Pancreas (tissue), 10 donors: Measurements from ENCODE around the gene TIAM1. TPM values are rescaled to one million over a fixed set of nuclear protein-coding genes. Genes with fewer than 3 reads are reported as not detected.

Experiments used
- ATAC-seq, 4 donors: fragments of 200-7000 bp; cut with Tn5 transposase; one replicate each; pipeline versions ENCODE4 v1.8.0 to v1.9.1; 2020; ENCODE audit warnings: mild to moderate bottlenecking in 4 of 4, moderate library complexity in 4 of 4
- DNase-seq, 6 donors: peaks; one replicate each; pipeline ENCODE4 v3.0.0-alpha.2; 2020
- FAIRE-seq: peaks from 2 replicates; lab custom pipeline; 2012; peaks lifted over from hg19 to GRCh38; lab: Jason Lieb, UNC
- H3K27ac ChIP-seq, 4 donors: fragments of 200-600 bp; sonication (generic); 1 replicate in 3 of 4; 2 replicates in 1 of 4; pipeline versions ENCODE4 v1.5.0 to v1.8.0; 2020
- H3K27me3 ChIP-seq, 4 donors: fragments of 200-600 bp; one replicate each; pipeline ENCODE4 v1.8.0; 2021
- H3K36me3 ChIP-seq, 3 donors: fragments of 200-600 bp; sonication (generic) in 1 of 3; one replicate each; pipeline versions ENCODE4 v1.5.0 to v1.8.0; 2020 to 2021
- H3K4me1 ChIP-seq, 3 donors: fragments of 200-600 bp; one replicate each; pipeline ENCODE4 v1.8.0; 2021
- H3K4me3 ChIP-seq, 4 donors: fragments of 200-600 bp; sonication (generic) in 2 of 4; one replicate each; pipeline versions ENCODE4 v1.5.0 to v1.8.0; 2020 to 2021
- H3K9me3 ChIP-seq, 4 donors: fragments of 200-600 bp; one replicate each; pipeline ENCODE4 v1.8.0; 2021
- CTCF ChIP-seq, 4 donors: fragments of 200-600 bp; sonication (generic) in 3 of 4; IDR thresholded peaks; one replicate each; pipeline versions ENCODE4 v1.5.0 to v1.8.0; 2021; ENCODE audit warnings: antibody characterized with exemption in 4 of 4
- WGBS, 2 donors: extraction: QIAGEN DNeasy Blood & Tissue Kit; methylation state at CpG; one replicate each; pipeline ENCODE4 v1.1.7; 2013; 5-methylcytosine and 5-hydroxymethylcytosine counted together
- intact Hi-C, 3 donors: fragments of 100-400 bp; cut with DNase I; formaldehyde crosslinking; loops; one replicate each; pipeline versions ENCODE4 v1.11.1 to v1.14.2; 2022
- polyA plus RNA-seq, 2 donors: library from polyadenylated mRNA; stranded (reverse); fragments of 200-250 nt; gene quantifications; one replicate each; pipeline ENCODE4 v1.2.3, GENCODE V29; 2013
- total RNA-seq, 6 donors: library from RNA; stranded (reverse); fragmentation: NEBNext Ultra II Directional in 4 of 6; extraction: Animal tissue kit (Norgen Biotek cat#: 25700) in 4 of 6; gene quantifications; one replicate each; pipeline versions ENCODE4 v1.2.1 to v1.2.4, GENCODE V29; 2021 to 2023
- donor health status: healthy with polysubstance abuse.
- donor health status: DM: no; HTN: no; CAD: no; lungs with moderate emphysema.
- donor health status: DM: no; HTN: no; CAD: no.
- donor health status: control.
- donor health status: control.
- donor health status: Bipolar disorder and iron deficiency.
- donor health status: DM: yes; HTN: yes; CAD: no.
- donor health status: DM: no; HTN: no; CAD: no.
- donor health status: DM: no; HTN: no; CAD: no.
- donor health status: DM: yes; HTN: yes; CAD: no.

TIAM1 gene
- total and polyA plus RNA-seq, 8 donors, result 1.7 to 7.7 (median 4.0) TPM

GRCh38 chr21:31354604-31355443 is 10.8 kb upstream of the TIAM1 start:
- DNase-seq (peak in 1 of 6 donors; percentile 28), ATAC-seq (peak in 3 of 4 donors; percentile 44 to 80 (median 73)), FAIRE-seq (no peak)
- H3K36me3 ChIP-seq, result no peaks in the 10 kb centered on the region
- H3K4me1 ChIP-seq, result no peaks in the 10 kb centered on the region
- intact Hi-C loops, result no loop called here
- peak overlapping the region in 1 of 4 donors; percentile 8 for H3K27ac ChIP-seq
- no peak for TF ChIP-seq CTCF (IDR thresholded peaks at IDR 0.05)
- no peaks in the 10 kb centered on the region for H3K27me3 ChIP-seq
- H3K9me3 ChIP-seq, result no peaks in the 10 kb centered on the region
- no peak overlapping the region for H3K4me3 ChIP-seq
- WGBS, 2 donors, result 52% methylated on average over 10 of the region's 10 CpGs

DNA sequence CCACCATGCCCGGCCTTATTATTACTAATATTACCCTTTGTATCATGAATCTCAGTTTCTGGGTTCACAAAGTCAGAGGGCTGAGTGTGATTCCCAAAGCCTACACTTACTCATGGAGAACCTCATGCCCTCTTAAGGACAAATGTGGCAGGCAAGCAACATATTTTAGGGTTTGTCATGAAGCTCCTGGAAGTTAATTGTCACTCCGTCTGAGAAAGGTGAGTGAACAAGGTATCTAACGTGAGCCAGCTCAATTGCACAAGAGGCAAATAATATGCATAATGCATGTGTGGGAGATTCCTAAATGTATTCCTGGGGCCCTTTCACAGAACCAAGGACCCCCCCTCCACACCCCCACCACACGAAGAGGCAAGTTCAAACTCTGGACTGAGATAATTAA is 10.1 kb upstream of the TIAM1 start:
- DNase-seq (no peak), FAIRE-seq (no peak), ATAC-seq (peak in 1 of 4 donors; percentile 28)
- Histone ChIP-seq H3K36me3 (no peaks in the 10 kb centered on the region), H3K9me3 (no peaks in the 10 kb centered on the region), H3K4me1 (no peaks in the 10 kb centered on the region), H3K27me3 (no peaks in the 10 kb centered on the region), H3K27ac (no peak overlapping the region), H3K4me3 (no peak overlapping the region)
- WGBS, 2 donors, result 53 to 70% methylated on average over 4 of the region's 4 CpGs
- intact Hi-C loops, result no loop called here
- TF ChIP-seq CTCF (IDR thresholded peaks at IDR 0.05), result no peak

DNA sequence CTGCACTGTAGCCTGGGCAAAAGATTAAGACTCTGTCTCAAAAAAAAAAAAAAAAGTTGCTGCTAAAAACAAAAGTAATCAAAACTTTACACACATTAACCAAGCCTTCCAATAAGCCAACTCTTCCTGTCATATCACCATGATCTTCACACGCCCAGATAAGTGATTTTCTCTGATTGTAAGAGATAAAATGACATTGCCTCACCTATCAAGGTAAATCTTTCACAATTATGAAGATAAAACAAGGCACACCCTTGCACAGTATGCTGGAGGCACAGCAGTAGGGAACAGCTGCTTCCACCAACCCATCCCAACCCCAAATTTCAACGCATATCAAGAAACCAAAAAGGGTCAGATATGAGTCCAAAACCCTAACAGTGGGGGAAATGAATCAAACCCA is 8.8 kb upstream of the TIAM1 start:
- Histone ChIP-seq H3K27ac (no peak overlapping the region), H3K4me3 (no peak overlapping the region), H3K27me3 (no peaks in the 10 kb centered on the region), H3K36me3 (no peaks in the 10 kb centered on the region), H3K4me1 (no peaks in the 10 kb centered on the region), H3K9me3 (no peaks in the 10 kb centered on the region)
- DNase-seq (no peak), ATAC-seq (no peak), FAIRE-seq (no peak)
- TF ChIP-seq CTCF (IDR thresholded peaks at IDR 0.05), result no peak
- WGBS, 2 donors, result 13 to 50% methylated on average over 2 of the region's 2 CpGs
- intact Hi-C loops, result no loop called here

DNA sequence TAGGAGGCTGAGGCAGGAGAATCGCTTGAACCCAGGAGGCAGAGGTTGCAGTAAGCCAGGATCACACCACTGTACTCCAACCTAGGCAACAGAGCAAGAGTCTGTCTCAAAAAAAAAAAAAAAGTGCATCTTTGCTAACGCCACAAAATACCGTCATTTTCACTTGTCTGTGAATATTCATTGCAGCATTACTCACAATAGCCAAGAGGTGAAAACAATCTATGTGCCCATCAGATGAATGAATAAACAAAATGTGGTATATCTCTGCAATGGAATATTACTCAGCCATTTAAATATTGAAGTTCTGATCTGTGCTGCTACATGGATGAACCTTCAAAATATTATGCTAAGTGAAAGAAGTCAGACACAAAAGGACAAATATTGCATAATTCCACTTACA is 7.9 kb upstream of the TIAM1 start:
- intact Hi-C loops, result no loop called here
- no peak for FAIRE-seq

More for the DNA sequence above, 7.9 kb upstream of the TIAM1 start:
- H3K27me3 ChIP-seq, result no peaks in the 10 kb centered on the region
- H3K4me1 ChIP-seq, result no peaks in the 10 kb centered on the region
- ATAC-seq (no peak), DNase-seq (no peak)
- no peak overlapping the region for H3K4me3 ChIP-seq
- TF ChIP-seq CTCF (IDR thresholded peaks at IDR 0.05), result no peak
- H3K9me3 ChIP-seq, result no peaks in the 10 kb centered on the region
- no peaks in the 10 kb centered on the region for H3K36me3 ChIP-seq
- H3K27ac ChIP-seq, result no peak overlapping the region
- WGBS, 2 donors, result 55 to 71% methylated on average over 3 of the region's 3 CpGs
